ENCODE data around the gene EGF. TPM values are rescaled to one million over a fixed set of nuclear protein-coding genes. Genes with fewer than 3 reads are reported as not detected.

Gene EGF
- polyA plus RNA-seq, 1 donor from 2014 or later, result not detected

DNA sequence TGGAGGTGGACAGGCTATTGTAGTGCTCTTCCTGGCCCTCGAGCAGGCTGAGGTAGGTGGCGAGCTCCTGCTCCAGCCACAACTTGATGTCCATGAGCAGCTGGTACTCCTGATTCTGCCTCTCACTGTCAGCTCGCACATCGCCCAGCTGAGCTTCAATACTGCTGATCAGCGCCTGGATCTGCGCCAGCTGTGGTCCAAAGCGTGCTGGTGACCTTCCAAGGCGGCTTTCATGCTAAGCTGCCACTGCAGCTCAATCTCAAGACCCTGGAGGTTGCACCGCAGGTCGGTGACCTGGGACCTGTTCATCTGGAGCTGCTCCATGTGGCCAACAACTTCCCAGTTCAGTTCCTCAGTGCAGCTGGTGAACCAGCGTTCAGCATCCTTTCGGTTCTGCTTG is 33.6 kb upstream of the EGF start:
- no peaks in the 10 kb centered on the region for H3K9me3 ChIP-seq (ENCODE audit: low read length)
- no peak overlapping the region for H3K27ac ChIP-seq (ENCODE audit: low read length)
- no peaks in the 10 kb centered on the region for H3K79me2 ChIP-seq (replicated peaks; ENCODE audit: insufficient read depth, low read length)
- H3K9ac ChIP-seq (ENCODE audit: low read length), result no peak overlapping the region
- H3K36me3 ChIP-seq (ENCODE audit: insufficient read depth, low read length), result no peaks in the 10 kb centered on the region
- H4K20me1 ChIP-seq (ENCODE audit: insufficient read depth), result no peaks in the 10 kb centered on the region
- TF ChIP-seq SMC3 (conservative IDR thresholded peaks at IDR 0.05; ENCODE audit: poor library complexity) (no peak), RAD21 (conservative IDR thresholded peaks at IDR 0.05) (no peak), POLR2AphosphoS5 (IDR thresholded peaks at IDR 0.05) (no peak), TAF1 (IDR thresholded peaks at IDR 0.05; ENCODE audit: low read depth) (no peak), EP300 (conservative IDR thresholded peaks at IDR 0.05; ENCODE audit: poor library complexity, severe bottlenecking) (no peak), MXI1 (conservative IDR thresholded peaks at IDR 0.05; ENCODE audit: poor library complexity, severe bottlenecking) (no peak), EZH2 (IDR thresholded peaks at IDR 0.05; ENCODE audit: borderline replicate concordance, insufficient read depth, low read length, poor library complexity, severe bottlenecking) (no peak)
- TF ChIP-seq, protein P1, sequence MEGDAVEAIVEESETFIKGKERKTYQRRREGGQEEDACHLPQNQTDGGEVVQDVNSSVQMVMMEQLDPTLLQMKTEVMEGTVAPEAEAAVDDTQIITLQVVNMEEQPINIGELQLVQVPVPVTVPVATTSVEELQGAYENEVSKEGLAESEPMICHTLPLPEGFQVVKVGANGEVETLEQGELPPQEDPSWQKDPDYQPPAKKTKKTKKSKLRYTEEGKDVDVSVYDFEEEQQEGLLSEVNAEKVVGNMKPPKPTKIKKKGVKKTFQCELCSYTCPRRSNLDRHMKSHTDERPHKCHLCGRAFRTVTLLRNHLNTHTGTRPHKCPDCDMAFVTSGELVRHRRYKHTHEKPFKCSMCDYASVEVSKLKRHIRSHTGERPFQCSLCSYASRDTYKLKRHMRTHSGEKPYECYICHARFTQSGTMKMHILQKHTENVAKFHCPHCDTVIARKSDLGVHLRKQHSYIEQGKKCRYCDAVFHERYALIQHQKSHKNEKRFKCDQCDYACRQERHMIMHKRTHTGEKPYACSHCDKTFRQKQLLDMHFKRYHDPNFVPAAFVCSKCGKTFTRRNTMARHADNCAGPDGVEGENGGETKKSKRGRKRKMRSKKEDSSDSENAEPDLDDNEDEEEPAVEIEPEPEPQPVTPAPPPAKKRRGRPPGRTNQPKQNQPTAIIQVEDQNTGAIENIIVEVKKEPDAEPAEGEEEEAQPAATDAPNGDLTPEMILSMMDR (IDR thresholded peaks at IDR 0.05; ENCODE audit: poor library complexity, severe bottlenecking), result no peak
- TF ChIP-seq, protein P2, sequence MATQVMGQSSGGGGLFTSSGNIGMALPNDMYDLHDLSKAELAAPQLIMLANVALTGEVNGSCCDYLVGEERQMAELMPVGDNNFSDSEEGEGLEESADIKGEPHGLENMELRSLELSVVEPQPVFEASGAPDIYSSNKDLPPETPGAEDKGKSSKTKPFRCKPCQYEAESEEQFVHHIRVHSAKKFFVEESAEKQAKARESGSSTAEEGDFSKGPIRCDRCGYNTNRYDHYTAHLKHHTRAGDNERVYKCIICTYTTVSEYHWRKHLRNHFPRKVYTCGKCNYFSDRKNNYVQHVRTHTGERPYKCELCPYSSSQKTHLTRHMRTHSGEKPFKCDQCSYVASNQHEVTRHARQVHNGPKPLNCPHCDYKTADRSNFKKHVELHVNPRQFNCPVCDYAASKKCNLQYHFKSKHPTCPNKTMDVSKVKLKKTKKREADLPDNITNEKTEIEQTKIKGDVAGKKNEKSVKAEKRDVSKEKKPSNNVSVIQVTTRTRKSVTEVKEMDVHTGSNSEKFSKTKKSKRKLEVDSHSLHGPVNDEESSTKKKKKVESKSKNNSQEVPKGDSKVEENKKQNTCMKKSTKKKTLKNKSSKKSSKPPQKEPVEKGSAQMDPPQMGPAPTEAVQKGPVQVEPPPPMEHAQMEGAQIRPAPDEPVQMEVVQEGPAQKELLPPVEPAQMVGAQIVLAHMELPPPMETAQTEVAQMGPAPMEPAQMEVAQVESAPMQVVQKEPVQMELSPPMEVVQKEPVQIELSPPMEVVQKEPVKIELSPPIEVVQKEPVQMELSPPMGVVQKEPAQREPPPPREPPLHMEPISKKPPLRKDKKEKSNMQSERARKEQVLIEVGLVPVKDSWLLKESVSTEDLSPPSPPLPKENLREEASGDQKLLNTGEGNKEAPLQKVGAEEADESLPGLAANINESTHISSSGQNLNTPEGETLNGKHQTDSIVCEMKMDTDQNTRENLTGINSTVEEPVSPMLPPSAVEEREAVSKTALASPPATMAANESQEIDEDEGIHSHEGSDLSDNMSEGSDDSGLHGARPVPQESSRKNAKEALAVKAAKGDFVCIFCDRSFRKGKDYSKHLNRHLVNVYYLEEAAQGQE (IDR thresholded peaks at IDR 0.05; ENCODE audit: borderline replicate concordance), result no peak
- no peaks in the 10 kb centered on the region for H3F3A ChIP-seq (ENCODE audit: insufficient read depth, low read length, poor library complexity, severe bottlenecking)
- no peaks in the 10 kb centered on the region for H3K27me3 ChIP-seq (ENCODE audit: insufficient read depth, low read depth, low read length)
- H3K4me2 ChIP-seq (ENCODE audit: low read length), result no peak overlapping the region
- no peaks in the 10 kb centered on the region for H3K9me2 ChIP-seq (ENCODE audit: insufficient read depth, low read length)
- no peak overlapping the region for H3K4me3 ChIP-seq (ENCODE audit: low read length)
- no peak overlapping the region for H2AFZ ChIP-seq (ENCODE audit: low read depth, low read length)

DNA sequence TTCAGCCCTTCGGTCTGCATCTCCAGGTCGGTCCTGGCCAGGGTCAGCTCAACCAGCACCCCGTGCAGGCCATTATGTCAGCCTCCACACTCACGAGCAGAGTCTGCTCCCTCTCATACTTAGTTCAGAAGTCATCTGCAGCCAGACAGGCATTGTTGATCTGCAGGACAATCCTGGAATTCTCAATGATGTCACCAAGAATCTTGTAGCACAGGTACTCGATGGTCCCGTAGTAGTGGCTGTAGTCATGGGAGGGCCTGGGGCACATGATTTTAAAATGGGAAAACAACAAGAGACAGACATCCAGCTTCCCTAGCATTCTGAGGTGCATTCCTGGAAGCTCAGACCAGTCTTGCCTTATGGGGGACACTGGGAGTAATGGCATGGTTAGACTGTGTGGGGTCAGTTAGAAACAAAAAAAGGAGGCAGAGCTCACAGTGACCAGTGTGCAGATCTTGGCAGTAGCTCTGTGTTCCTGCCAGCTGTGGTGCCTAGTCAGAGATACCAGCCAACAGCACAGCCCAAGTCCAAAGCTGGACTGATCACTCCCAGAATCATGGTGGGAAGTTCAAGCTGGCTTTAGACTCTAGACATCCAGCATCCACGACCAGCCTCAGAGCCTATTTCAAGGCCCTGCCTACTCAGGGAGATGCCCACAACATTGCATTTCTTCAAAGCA is 32.9 kb upstream of the EGF start:
- Histone ChIP-seq H3K36me3 (ENCODE audit: insufficient read depth, low read length) (no peaks in the 10 kb centered on the region), H3K27me3 (ENCODE audit: insufficient read depth, low read depth, low read length) (no peaks in the 10 kb centered on the region), H3K9me3 (ENCODE audit: low read length) (no peaks in the 10 kb centered on the region), H3K9me2 (ENCODE audit: insufficient read depth, low read length) (no peaks in the 10 kb centered on the region), H3K4me3 (ENCODE audit: low read length) (no peak overlapping the region), H3K27ac (ENCODE audit: low read length) (no peak overlapping the region), H3F3A (ENCODE audit: insufficient read depth, low read length, poor library complexity, severe bottlenecking) (no peaks in the 10 kb centered on the region), H2AFZ (ENCODE audit: low read depth, low read length) (no peak overlapping the region), H3K4me2 (ENCODE audit: low read length) (no peak overlapping the region), H3K79me2 (replicated peaks; ENCODE audit: insufficient read depth, low read length) (no peaks in the 10 kb centered on the region), H3K9ac (ENCODE audit: low read length) (no peak overlapping the region), H4K20me1 (ENCODE audit: insufficient read depth) (no peaks in the 10 kb centered on the region)
- TF ChIP-seq, protein P1 (IDR thresholded peaks at IDR 0.05; ENCODE audit: poor library complexity, severe bottlenecking), result no peak
- TF ChIP-seq MXI1 (conservative IDR thresholded peaks at IDR 0.05; ENCODE audit: poor library complexity, severe bottlenecking) (no peak), TAF1 (IDR thresholded peaks at IDR 0.05; ENCODE audit: low read depth) (no peak), RAD21 (conservative IDR thresholded peaks at IDR 0.05) (no peak), SMC3 (conservative IDR thresholded peaks at IDR 0.05; ENCODE audit: poor library complexity) (no peak), EP300 (conservative IDR thresholded peaks at IDR 0.05; ENCODE audit: poor library complexity, severe bottlenecking) (no peak), POLR2AphosphoS5 (IDR thresholded peaks at IDR 0.05) (no peak), EZH2 (IDR thresholded peaks at IDR 0.05; ENCODE audit: borderline replicate concordance, insufficient read depth, low read length, poor library complexity, severe bottlenecking) (no peak)
- TF ChIP-seq, protein P2 (IDR thresholded peaks at IDR 0.05; ENCODE audit: borderline replicate concordance), result no peak
